GDM1 (cell line): ENCODE data around the gene ACTN4.
A peak's percentile ranks its signal among the peaks of the same experiment; 100 is the strongest.

Source experiments
- DNase-seq: peaks from one replicate; lab custom pipeline; 2025; lab: John Stamatoyannopoulos, UW

ACTN4 gene

GRCh38 chr19:38678217-38678890 is 30.9 kb downstream of the ACTN4 start:
- no peak for DNase-seq

- DNase-seq = no peak
These were observed 31.5 kb downstream of the ACTN4 start for GRCh38 chr19:38678891-38679494.

GRCh38 chr19:38679839-38680238 is 32.4 kb downstream of the ACTN4 start:
- no peak for DNase-seq

- no peak for DNase-seq
These were observed 34.9 kb downstream of the ACTN4 start for GRCh38 chr19:38682195-38682867.

GRCh38 chr19:38682872-38683392 is 35.5 kb downstream of the ACTN4 start:
- DNase-seq = no peak

GRCh38 chr19:38683393-38684077 is 36.1 kb downstream of the ACTN4 start:
- DNase-seq = no peak

GRCh38 chr19:38684078-38684861 is 36.8 kb downstream of the ACTN4 start:
- DNase-seq = no peak

GRCh38 chr19:38684862-38685665 is 37.6 kb downstream of the ACTN4 start:
- DNase-seq = no peak

GRCh38 chr19:38685666-38686529 is 38.4 kb downstream of the ACTN4 start:
- DNase-seq = no peak

GRCh38 chr19:38686530-38686888 is 39.1 kb downstream of the ACTN4 start:
- peak; percentile 41 for DNase-seq

- DNase-seq = no peak
These were observed 40.5 kb downstream of the ACTN4 start for GRCh38 chr19:38687837-38688378.

GRCh38 chr19:38690146-38690545 is 42.7 kb downstream of the ACTN4 start:
- DNase-seq = no peak

GRCh38 chr19:38690832-38691231 is 43.4 kb downstream of the ACTN4 start:
- no peak for DNase-seq

GRCh38 chr19:38691938-38692457 is 44.5 kb downstream of the ACTN4 start:
- DNase-seq = no peak

- no peak for DNase-seq
These were observed 45.3 kb downstream of the ACTN4 start for GRCh38 chr19:38692458-38693379.

GRCh38 chr19:38693380-38694223 is 46.2 kb downstream of the ACTN4 start:
- peak; percentile 84 for DNase-seq

- DNase-seq = no peak
These were observed 47.9 kb downstream of the ACTN4 start for GRCh38 chr19:38695317-38695683.
